GM12872 (cell line): Measurements from ENCODE around the gene S100A8.

Source experiments
- TF ChIP-seq, protein P1 (sequence below): IDR thresholded peaks from 3 replicates; pipeline ENCODE4 v1.5.1; 2011; ENCODE audit warnings: low read depth, mild to moderate bottlenecking, low read length, moderate library complexity; ENCODE audit not compliant: insufficient read depth

The S100A8 gene

DNA sequence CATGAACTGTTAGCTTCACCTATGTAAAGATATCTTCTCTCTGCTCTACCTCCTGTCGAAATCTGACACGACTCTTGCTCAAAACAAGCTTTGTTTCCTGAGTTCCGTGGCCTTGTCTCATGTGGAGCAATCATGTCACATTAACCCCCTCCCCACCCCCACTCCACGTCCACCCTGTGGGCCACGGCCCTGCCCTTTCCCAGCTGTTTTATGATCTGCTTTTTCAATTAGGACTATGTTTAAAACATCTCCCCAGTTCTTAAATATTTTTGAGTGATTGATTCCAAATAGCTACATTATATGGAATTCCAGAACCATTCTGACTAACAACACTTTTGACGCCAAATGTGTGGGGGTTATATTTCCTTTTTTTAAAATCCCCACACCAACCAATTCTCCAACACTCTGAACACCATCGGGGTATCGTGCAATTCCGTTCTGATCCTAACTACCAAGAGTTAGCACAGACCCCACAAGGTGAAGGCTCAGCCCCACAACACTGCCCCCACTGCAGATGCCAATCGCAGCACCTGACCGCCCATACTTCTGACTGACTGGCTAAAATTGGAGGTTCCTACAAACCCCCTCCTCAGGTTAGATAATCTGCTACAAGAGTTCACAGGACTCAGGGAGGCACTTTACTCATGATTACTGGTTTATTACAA, 12.7 kb upstream of the S100A8 start:
- TF ChIP-seq, protein P1, sequence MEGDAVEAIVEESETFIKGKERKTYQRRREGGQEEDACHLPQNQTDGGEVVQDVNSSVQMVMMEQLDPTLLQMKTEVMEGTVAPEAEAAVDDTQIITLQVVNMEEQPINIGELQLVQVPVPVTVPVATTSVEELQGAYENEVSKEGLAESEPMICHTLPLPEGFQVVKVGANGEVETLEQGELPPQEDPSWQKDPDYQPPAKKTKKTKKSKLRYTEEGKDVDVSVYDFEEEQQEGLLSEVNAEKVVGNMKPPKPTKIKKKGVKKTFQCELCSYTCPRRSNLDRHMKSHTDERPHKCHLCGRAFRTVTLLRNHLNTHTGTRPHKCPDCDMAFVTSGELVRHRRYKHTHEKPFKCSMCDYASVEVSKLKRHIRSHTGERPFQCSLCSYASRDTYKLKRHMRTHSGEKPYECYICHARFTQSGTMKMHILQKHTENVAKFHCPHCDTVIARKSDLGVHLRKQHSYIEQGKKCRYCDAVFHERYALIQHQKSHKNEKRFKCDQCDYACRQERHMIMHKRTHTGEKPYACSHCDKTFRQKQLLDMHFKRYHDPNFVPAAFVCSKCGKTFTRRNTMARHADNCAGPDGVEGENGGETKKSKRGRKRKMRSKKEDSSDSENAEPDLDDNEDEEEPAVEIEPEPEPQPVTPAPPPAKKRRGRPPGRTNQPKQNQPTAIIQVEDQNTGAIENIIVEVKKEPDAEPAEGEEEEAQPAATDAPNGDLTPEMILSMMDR = no peak

DNA sequence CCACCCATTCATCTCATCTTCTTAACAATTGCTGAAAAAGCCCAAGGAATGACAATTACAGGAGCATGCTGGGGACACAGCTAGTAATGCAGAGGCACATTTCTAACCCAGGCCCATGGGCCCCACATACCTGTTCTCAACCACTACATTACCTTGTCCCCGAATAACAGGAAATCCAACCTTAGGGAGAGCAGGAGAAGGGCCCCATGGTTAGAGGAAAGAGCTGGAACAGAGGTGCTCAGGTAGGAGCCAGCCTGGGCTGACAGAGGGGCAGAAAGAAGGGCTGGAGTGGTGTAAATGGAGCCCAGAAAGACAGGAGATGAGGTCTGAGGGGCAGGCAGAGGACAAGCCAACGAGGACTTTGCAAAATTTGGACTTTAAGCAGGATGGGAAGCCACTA, 11.4 kb upstream of the S100A8 start:
- TF ChIP-seq, protein P1 = no peak

DNA sequence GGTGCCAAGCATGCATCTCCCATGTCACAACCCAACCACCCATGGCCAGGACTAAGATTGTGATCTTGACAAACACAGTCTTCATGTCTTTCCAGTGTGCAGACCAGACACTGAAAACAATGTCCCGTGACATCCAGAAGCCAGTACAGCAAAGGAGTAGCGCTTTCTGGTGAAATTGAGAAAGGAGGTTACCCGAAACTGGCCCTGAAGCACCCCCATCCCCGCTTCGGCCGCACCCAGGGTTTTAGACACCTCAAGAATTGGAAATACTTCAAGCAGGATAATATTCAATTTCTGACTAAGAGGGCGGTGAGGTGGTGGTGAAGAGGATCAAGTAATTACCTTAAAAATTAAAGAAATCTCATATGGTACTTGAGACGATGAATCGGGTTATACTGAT, 10.6 kb upstream of the S100A8 start:
- TF ChIP-seq, protein P1 = no peak

DNA sequence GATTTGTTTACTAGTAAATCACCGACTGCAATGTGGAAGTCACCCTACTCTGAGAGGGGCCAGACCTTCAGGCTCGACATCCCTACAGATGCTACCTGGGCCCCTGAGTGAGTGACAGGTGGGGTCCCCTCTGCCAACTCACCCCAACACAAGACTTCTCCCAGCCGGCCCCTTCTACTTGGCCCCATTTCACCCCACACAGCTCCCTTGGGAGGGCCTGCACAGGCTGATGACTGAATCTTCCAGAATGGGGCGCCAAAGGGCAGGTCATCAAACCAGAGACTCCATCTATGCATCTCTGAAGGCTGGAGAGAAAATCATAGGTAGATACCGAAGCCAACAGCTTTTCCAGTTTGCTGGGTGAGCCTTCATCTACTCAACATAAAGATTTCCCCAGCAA, 9.4 kb upstream of the S100A8 start:
- TF ChIP-seq, protein P1 = no peak

DNA sequence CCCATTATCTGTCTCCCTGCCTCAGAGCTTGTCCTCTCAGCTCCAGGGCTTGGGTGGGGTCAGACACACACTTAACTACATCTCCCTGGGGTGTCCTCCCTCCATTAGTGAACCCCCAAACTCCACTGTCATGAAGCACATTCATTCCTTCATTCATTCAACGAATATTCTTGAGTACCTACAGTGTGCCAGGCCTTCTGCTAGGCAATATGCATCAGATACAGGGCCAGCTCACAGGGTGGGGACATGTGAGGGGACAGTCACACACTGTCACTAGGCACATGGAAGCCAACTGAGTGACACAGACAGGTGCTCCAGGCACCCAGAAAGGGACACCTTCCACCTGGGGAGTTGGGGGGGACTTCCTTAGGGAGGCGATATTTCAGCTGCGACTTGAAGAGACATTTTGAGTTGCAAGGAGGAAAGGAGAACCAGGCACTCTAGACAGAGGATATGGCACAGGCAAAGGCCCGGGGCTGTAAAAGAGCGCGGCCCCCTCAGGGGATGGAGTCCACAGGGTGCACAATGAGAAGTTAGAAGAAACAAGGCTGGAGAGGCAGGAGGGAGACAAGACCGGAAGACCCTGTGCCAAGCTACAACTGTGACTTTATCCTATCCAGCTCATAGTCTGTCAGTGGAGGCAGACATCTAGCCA, 8.7 kb upstream of the S100A8 start:
- TF ChIP-seq, protein P1 = no peak

DNA sequence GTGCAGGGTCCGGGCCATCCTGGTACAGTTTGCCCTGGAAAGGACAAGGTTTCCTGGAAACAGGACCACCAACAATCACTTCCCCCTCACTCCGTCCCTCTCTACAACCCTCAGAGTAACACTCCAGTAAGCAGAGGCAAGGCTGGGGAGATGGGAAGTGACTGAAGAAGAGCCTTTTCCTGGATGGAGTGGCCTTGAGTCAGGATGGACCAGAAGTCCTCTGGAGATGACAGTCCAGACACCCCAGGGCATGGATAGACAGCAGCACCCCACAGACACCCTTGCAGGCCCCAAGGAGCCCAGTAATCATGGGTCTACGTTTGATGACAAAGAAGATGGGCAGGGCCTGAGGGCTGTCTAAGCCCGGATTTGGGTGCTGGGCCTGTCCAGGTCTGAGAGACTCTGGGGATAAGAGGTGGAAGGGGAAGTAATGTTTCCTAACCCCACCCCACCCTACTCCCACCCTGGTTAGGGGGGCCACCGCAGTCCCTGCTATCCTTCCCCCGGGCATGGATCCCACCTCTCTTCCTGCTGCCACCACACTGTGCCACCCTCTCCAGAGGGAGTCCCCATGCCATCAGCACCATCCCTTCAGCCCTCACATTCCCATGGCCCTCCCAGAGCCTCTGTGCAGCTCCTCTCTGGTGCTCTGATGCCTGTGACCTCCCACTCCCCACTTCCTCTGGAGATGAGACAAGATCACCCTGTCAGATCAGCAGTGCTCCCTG, 7.2 kb upstream of the S100A8 start:
- TF ChIP-seq, protein P1 = no peak

DNA sequence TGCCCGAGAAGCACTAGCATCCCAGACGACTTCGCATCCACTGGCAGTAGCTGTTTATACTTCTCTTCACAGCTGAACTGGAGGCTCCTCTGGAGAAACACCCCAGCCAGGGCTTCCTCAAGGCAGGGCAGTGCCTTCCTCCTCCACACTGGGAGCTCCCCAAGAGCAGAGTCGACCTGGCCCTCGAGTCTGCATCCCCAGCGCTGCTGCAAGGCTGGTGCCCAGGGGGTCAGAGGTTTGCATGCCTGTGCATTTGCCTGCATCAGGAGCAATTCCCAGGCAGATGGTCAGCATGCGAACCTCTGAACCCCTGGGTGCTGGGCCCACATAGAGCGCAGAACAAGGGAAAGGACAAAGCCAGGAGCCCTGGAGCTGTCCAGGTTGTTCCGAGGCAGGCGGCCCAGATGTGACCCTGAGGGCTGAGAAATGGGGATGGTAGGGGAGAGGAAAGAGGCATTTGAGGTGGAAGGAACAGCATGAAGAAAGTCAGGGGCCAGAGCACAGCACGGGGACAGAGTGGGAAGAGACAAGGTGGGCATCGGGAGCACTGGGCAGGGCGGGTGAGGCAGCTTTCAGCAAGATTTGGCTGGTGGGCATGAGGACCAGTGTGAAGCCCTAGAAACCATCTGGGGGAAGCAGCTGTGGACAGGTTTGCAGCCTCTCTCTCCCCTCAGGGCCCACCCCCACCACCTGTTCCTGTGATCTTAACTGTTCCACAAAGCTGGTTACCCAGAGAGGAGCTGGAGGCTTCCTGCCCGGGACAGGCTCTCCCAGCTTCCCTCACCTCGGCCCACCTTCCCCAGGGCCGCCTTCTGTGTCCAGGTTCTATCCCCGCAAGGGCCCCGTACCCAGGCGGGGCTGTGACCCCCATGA, 6.4 kb upstream of the S100A8 start:
- TF ChIP-seq, protein P1 = no peak
